ENCODE measurements around the gene TGIF2. TPM values are rescaled to one million over a fixed set of nuclear protein-coding genes. Genes with fewer than 3 reads are reported as not detected.
A peak's percentile ranks its signal among the peaks of the same experiment; 100 is the strongest.

The TGIF2 gene
- total RNA-seq, 1 donor from 2014 or later, result 140 TPM

- Mint-ChIP-seq H3K27ac (no peak overlapping the region), H3K27me3 (peaks cover 10% of the 10 kb centered on the region), H3K36me3 (ENCODE audit: insufficient read depth) (no peaks in the 10 kb centered on the region), H3K4me3 (ENCODE audit: low read depth) (peak overlapping the region; percentile 64), H3K4me1 (ENCODE audit: low read depth) (peaks cover 9% of the 10 kb centered on the region), H3K9me3 (ENCODE audit: low read depth) (no peaks in the 10 kb centered on the region)
- no peak for TF ChIP-seq CTCF (IDR thresholded peaks at IDR 0.05; ENCODE audit: unreplicated experiment)
- DNase-seq (ENCODE audit: low spot score, unreplicated experiment), result no peak
Observed at GRCh38 chr20:36540551-36541211, 32.7 kb upstream of the TGIF2 start.

- DNase-seq (ENCODE audit: low spot score, unreplicated experiment), result peak; percentile 54
- Mint-ChIP-seq H3K27me3 (peaks cover 10% of the 10 kb centered on the region), H3K4me1 (ENCODE audit: low read depth) (peaks cover 9% of the 10 kb centered on the region), H3K4me3 (ENCODE audit: low read depth) (peak within 1 kb of the TSS; percentile 64), H3K27ac (no peak within 1 kb of the TSS), H3K9me3 (ENCODE audit: low read depth) (no peaks in the 10 kb centered on the region), H3K36me3 (ENCODE audit: insufficient read depth) (no peaks in the 10 kb centered on the region)
- TF ChIP-seq CTCF (IDR thresholded peaks at IDR 0.05; ENCODE audit: unreplicated experiment), result no peak
Observed at GRCh38 chr20:36541227-36541767, 32.1 kb upstream of the TGIF2 start, which contains the start of gene MYL9. Gene MYL9, plus strand, starts transcription at chr20:36541519. Its CDS starts 3,366 bp downstream, at chr20:36544885.

GRCh38 chr20:36541768-36542488, 31.5 kb upstream of the TGIF2 start:
- TF ChIP-seq CTCF (IDR thresholded peaks at IDR 0.05; ENCODE audit: unreplicated experiment), result peak; percentile 64
- Mint-ChIP-seq H3K36me3 (ENCODE audit: insufficient read depth) (no peaks in the 10 kb centered on the region), H3K27ac (no peak overlapping the region), H3K27me3 (peaks cover 10% of the 10 kb centered on the region), H3K9me3 (ENCODE audit: low read depth) (no peaks in the 10 kb centered on the region), H3K4me3 (ENCODE audit: low read depth) (peak overlapping the region; percentile 61), H3K4me1 (ENCODE audit: low read depth) (peaks cover 9% of the 10 kb centered on the region)
- peak; percentile 30 for DNase-seq (ENCODE audit: low spot score, unreplicated experiment)

GRCh38 chr20:36542516-36543183, 30.7 kb upstream of the TGIF2 start:
- no peak overlapping the region for H3K27ac Mint-ChIP-seq

More at GRCh38 chr20:36542516-36543183, 30.7 kb upstream of the TGIF2 start:
- Mint-ChIP-seq H3K36me3 (ENCODE audit: insufficient read depth) (no peaks in the 10 kb centered on the region), H3K4me1 (ENCODE audit: low read depth) (peaks cover 9% of the 10 kb centered on the region), H3K27me3 (peaks cover 10% of the 10 kb centered on the region), H3K4me3 (ENCODE audit: low read depth) (no peak overlapping the region), H3K9me3 (ENCODE audit: low read depth) (no peaks in the 10 kb centered on the region)
- no peak for TF ChIP-seq CTCF (IDR thresholded peaks at IDR 0.05; ENCODE audit: unreplicated experiment)
- no peak for DNase-seq (ENCODE audit: low spot score, unreplicated experiment)
